Measurements from ENCODE around the gene RNF130. TPM values are rescaled to one million over a fixed set of nuclear protein-coding genes. Genes with fewer than 3 reads are reported as not detected.
"Not testable (repeated sequence)": the region's sequence is repeated elsewhere in the genome, so short reads cannot be mapped to it uniquely, and the experiment has no call there.

The RNF130 gene
- total RNA-seq, 2 experiments from 2014 or later: 3.8 to 4.3 TPM

- H3K27ac Mint-ChIP-seq: no peak overlapping the region
- ChIA-PET POLR2A (no interaction called here), CTCF (interaction anchor here (0.6 to 0.8 kb wide), 2 partner anchors 15 to 1046 kb away, joined by 3 to 7 read pairs; no protein-coding TSS in a partner anchor)
- H3K27me3 Mint-ChIP-seq: no peaks in the 10 kb centered on the region
- DNase-seq: no peak
- H3K4me1 Mint-ChIP-seq: no peaks in the 10 kb centered on the region
- H3K4me3 Mint-ChIP-seq: no peak overlapping the region
- H3K9me3 Mint-ChIP-seq: no peaks in the 10 kb centered on the region
- H3K36me3 Mint-ChIP-seq (ENCODE audit: low read depth): no peaks in the 10 kb centered on the region
Observed at GRCh38 chr5:180026734-180027458, 44.7 kb downstream of the RNF130 start.

- no peak overlapping the region for H3K4me3 Mint-ChIP-seq
- H3K27ac Mint-ChIP-seq: no peak overlapping the region
- H3K27me3 Mint-ChIP-seq: no peaks in the 10 kb centered on the region
- no peaks in the 10 kb centered on the region for H3K4me1 Mint-ChIP-seq
- no peaks in the 10 kb centered on the region for H3K9me3 Mint-ChIP-seq
- DNase-seq: no peak
- POLR2A ChIA-PET: no interaction called here
- H3K36me3 Mint-ChIP-seq (ENCODE audit: low read depth): no peaks in the 10 kb centered on the region
- CTCF ChIA-PET: interaction anchor here (0.6 to 0.8 kb wide), 2 partner anchors 14 to 1046 kb away, joined by 3 to 7 read pairs; no protein-coding TSS in a partner anchor
Observed at GRCh38 chr5:180026320-180026719, 45.2 kb downstream of the RNF130 start.

GRCh38 chr5:180021900-180022299 is 49.7 kb downstream of the RNF130 start:
- Mint-ChIP-seq H3K27ac (no peak overlapping the region), H3K4me3 (no peak overlapping the region), H3K36me3 (ENCODE audit: low read depth) (no peaks in the 10 kb centered on the region), H3K4me1 (peaks cover 2% of the 10 kb centered on the region), H3K27me3 (no peaks in the 10 kb centered on the region), H3K9me3 (no peaks in the 10 kb centered on the region)
- ChIA-PET CTCF (no interaction called here), POLR2A (no interaction called here)
- DNase-seq: no peak

- H3K9me3 Mint-ChIP-seq: no peaks in the 10 kb centered on the region
- POLR2A ChIA-PET: no interaction called here
- no peak for DNase-seq
- H3K4me1 Mint-ChIP-seq: peaks cover 2% of the 10 kb centered on the region
- H3K27me3 Mint-ChIP-seq: no peaks in the 10 kb centered on the region
- H3K27ac Mint-ChIP-seq: no peak overlapping the region
- CTCF ChIA-PET: no interaction called here
- no peak overlapping the region for H3K4me3 Mint-ChIP-seq
- no peaks in the 10 kb centered on the region for H3K36me3 Mint-ChIP-seq (ENCODE audit: low read depth)
Observed at GRCh38 chr5:180020176-180020575, 51.4 kb downstream of the RNF130 start.

GRCh38 chr5:180018347-180019060 is 53.1 kb downstream of the RNF130 start:
- CTCF ChIA-PET: no interaction called here
- no peaks in the 10 kb centered on the region for H3K27me3 Mint-ChIP-seq
- no peak overlapping the region for H3K27ac Mint-ChIP-seq
- peaks cover 2% of the 10 kb centered on the region for H3K4me1 Mint-ChIP-seq
- no peaks in the 10 kb centered on the region for H3K36me3 Mint-ChIP-seq (ENCODE audit: low read depth)
- H3K4me3 Mint-ChIP-seq: no peak overlapping the region
- POLR2A ChIA-PET: no interaction called here
- DNase-seq: no peak
- H3K9me3 Mint-ChIP-seq: no peaks in the 10 kb centered on the region

GRCh38 chr5:180015523-180015922 is 56.0 kb downstream of the RNF130 start:
- H3K9me3 Mint-ChIP-seq; H3K4me1 Mint-ChIP-seq; CTCF ChIA-PET; DNase-seq; H3K36me3 Mint-ChIP-seq (ENCODE audit: low read depth); H3K27me3 Mint-ChIP-seq; H3K27ac Mint-ChIP-seq; H3K4me3 Mint-ChIP-seq; POLR2A ChIA-PET: not testable (repeated sequence)

- Mint-ChIP-seq H3K4me3 (no peak overlapping the region), H3K36me3 (ENCODE audit: low read depth) (no peaks in the 10 kb centered on the region), H3K27me3 (no peaks in the 10 kb centered on the region), H3K27ac (no peak overlapping the region), H3K4me1 (no peaks in the 10 kb centered on the region), H3K9me3 (no peaks in the 10 kb centered on the region)
- POLR2A ChIA-PET: no interaction called here
- no peak for DNase-seq
- CTCF ChIA-PET: interaction anchor here (1.7 kb wide), 1 partner anchor 9 kb away, joined by 3 read pairs; no protein-coding TSS in a partner anchor
Observed at GRCh38 chr5:180013678-180014077, 57.9 kb downstream of the RNF130 start.

GRCh38 chr5:180012316-180012715 is 59.2 kb downstream of the RNF130 start:
- H3K27ac Mint-ChIP-seq: no peak overlapping the region
- POLR2A ChIA-PET: no interaction called here
- DNase-seq: no peak
- no peaks in the 10 kb centered on the region for H3K9me3 Mint-ChIP-seq
- peaks cover 5% of the 10 kb centered on the region for H3K4me1 Mint-ChIP-seq
- H3K4me3 Mint-ChIP-seq: no peak overlapping the region
- CTCF ChIA-PET: interaction anchor here (0.7 kb wide), 1 partner anchor 14 kb away, joined by 3 read pairs; no protein-coding TSS in a partner anchor
- H3K27me3 Mint-ChIP-seq: no peaks in the 10 kb centered on the region
- no peaks in the 10 kb centered on the region for H3K36me3 Mint-ChIP-seq (ENCODE audit: low read depth)

- H3K4me3 Mint-ChIP-seq: no peak overlapping the region
- no peaks in the 10 kb centered on the region for H3K36me3 Mint-ChIP-seq (ENCODE audit: low read depth)
- no peak overlapping the region for H3K27ac Mint-ChIP-seq
- no peak for DNase-seq
- no peaks in the 10 kb centered on the region for H3K9me3 Mint-ChIP-seq
- POLR2A ChIA-PET: no interaction called here
- H3K27me3 Mint-ChIP-seq: no peaks in the 10 kb centered on the region
- CTCF ChIA-PET: interaction anchor here (0.6 kb wide), 1 partner anchor 365 kb away, joined by 3 read pairs; no protein-coding TSS in a partner anchor
- peaks cover 20% of the 10 kb centered on the region for H3K4me1 Mint-ChIP-seq
Observed at GRCh38 chr5:180010636-180011035, 60.9 kb downstream of the RNF130 start.

GRCh38 chr5:180009581-180009980 is 62.0 kb downstream of the RNF130 start:
- no peak for DNase-seq
- Mint-ChIP-seq H3K4me1 (peaks cover 23% of the 10 kb centered on the region), H3K9me3 (no peaks in the 10 kb centered on the region), H3K27ac (no peak overlapping the region), H3K36me3 (ENCODE audit: low read depth) (no peaks in the 10 kb centered on the region), H3K4me3 (no peak overlapping the region), H3K27me3 (no peaks in the 10 kb centered on the region)
- CTCF ChIA-PET: no interaction called here
- POLR2A ChIA-PET: no interaction called here

- no peak for DNase-seq
- POLR2A ChIA-PET: no interaction called here
- H3K4me1 Mint-ChIP-seq: peaks cover 23% of the 10 kb centered on the region
- no peak overlapping the region for H3K4me3 Mint-ChIP-seq
- no peak overlapping the region for H3K27ac Mint-ChIP-seq
- CTCF ChIA-PET: interaction anchor here (1.1 kb wide), 1 partner anchor 54 kb away, joined by 3 read pairs; no protein-coding TSS in a partner anchor
- no peaks in the 10 kb centered on the region for H3K27me3 Mint-ChIP-seq
- no peaks in the 10 kb centered on the region for H3K36me3 Mint-ChIP-seq (ENCODE audit: low read depth)
- H3K9me3 Mint-ChIP-seq: no peaks in the 10 kb centered on the region
Observed at GRCh38 chr5:180008433-180008832, 63.1 kb downstream of the RNF130 start.

GRCh38 chr5:180007582-180007981 is 64.0 kb downstream of the RNF130 start:
- ChIA-PET CTCF (interaction anchor here (0.6 to 1.1 kb wide), 2 partner anchors 55 to 176 kb away, joined by 3 to 4 read pairs; no protein-coding TSS in a partner anchor), POLR2A (no interaction called here)
- Mint-ChIP-seq H3K4me1 (peaks cover 23% of the 10 kb centered on the region), H3K9me3 (no peaks in the 10 kb centered on the region), H3K4me3 (no peak overlapping the region), H3K27ac (no peak overlapping the region), H3K27me3 (no peaks in the 10 kb centered on the region), H3K36me3 (ENCODE audit: low read depth) (no peaks in the 10 kb centered on the region)
- DNase-seq: no peak

GRCh38 chr5:180006141-180006540 is 65.4 kb downstream of the RNF130 start:
- ChIA-PET CTCF (interaction anchor here (0.9 kb wide), 1 partner anchor 17 kb away, joined by 3 read pairs; no protein-coding TSS in a partner anchor), POLR2A (no interaction called here)
- Mint-ChIP-seq H3K27me3 (no peaks in the 10 kb centered on the region), H3K4me3 (no peak overlapping the region), H3K9me3 (no peaks in the 10 kb centered on the region), H3K36me3 (ENCODE audit: low read depth) (no peaks in the 10 kb centered on the region), H3K4me1 (peaks cover 23% of the 10 kb centered on the region), H3K27ac (no peak overlapping the region)
- no peak for DNase-seq
